ENCODE data around the gene CHMP4B. TPM values are rescaled to one million over a fixed set of nuclear protein-coding genes. Genes with fewer than 3 reads are reported as not detected.

The CHMP4B gene
- total RNA-seq, 4 donors from 2014 or later: 92.9 to 113 (median 105) TPM

GRCh38 chr20:33838035-33838864, 27.1 kb downstream of the CHMP4B start:
- 57 to 65% methylated on average over 8 of the region's 8 CpGs for WGBS, 2 donors
- no peak overlapping the region for H3K4me3 ChIP-seq (ENCODE audit: low read depth, poor library complexity, severe bottlenecking)
- intact Hi-C loops (cut with DNase I; ENCODE audit: low total_unique reads): no loop called here
- TF ChIP-seq CTCF (IDR thresholded peaks at IDR 0.05) (no peak), POLR2A (IDR thresholded peaks at IDR 0.05) (no peak)
- DNase-seq (ENCODE audit: low spot score in 2 of 2): no peak

- no peak overlapping the region for H3K4me3 ChIP-seq (ENCODE audit: low read depth, poor library complexity, severe bottlenecking)
- DNase-seq (ENCODE audit: low spot score in 2 of 2): no peak
- WGBS, 2 donors: 74 to 75% methylated on average over 3 of the region's 3 CpGs
- TF ChIP-seq POLR2A (IDR thresholded peaks at IDR 0.05) (no peak), CTCF (IDR thresholded peaks at IDR 0.05) (no peak)
- intact Hi-C loops (cut with DNase I; ENCODE audit: low total_unique reads): no loop called here
These were observed 28.4 kb downstream of the CHMP4B start for GRCh38 chr20:33839591-33839990.

GRCh38 chr20:33840160-33840559, 29.0 kb downstream of the CHMP4B start:
- H3K4me3 ChIP-seq (ENCODE audit: low read depth, poor library complexity, severe bottlenecking): no peak overlapping the region
- TF ChIP-seq CTCF (IDR thresholded peaks at IDR 0.05) (no peak), POLR2A (IDR thresholded peaks at IDR 0.05) (no peak)
- intact Hi-C loops (cut with DNase I; ENCODE audit: low total_unique reads): no loop called here
- DNase-seq (ENCODE audit: low spot score in 2 of 2): no peak
- 88 to 95% methylated on average over 7 of the region's 7 CpGs for WGBS, 2 donors

GRCh38 chr20:33840759-33841435, 29.7 kb downstream of the CHMP4B start:
- TF ChIP-seq POLR2A (IDR thresholded peaks at IDR 0.05) (no peak), CTCF (IDR thresholded peaks at IDR 0.05) (no peak)
- 81 to 86% methylated on average over 4 of the region's 4 CpGs for WGBS, 2 donors
- no peak for DNase-seq (ENCODE audit: low spot score in 2 of 2)
- intact Hi-C loops (cut with DNase I; ENCODE audit: low total_unique reads): no loop called here
- no peak overlapping the region for H3K4me3 ChIP-seq (ENCODE audit: low read depth, poor library complexity, severe bottlenecking)

GRCh38 chr20:33841436-33841799, 30.3 kb downstream of the CHMP4B start:
- H3K4me3 ChIP-seq (ENCODE audit: low read depth, poor library complexity, severe bottlenecking): no peak overlapping the region
- intact Hi-C loops (cut with DNase I; ENCODE audit: low total_unique reads): no loop called here
- TF ChIP-seq CTCF (IDR thresholded peaks at IDR 0.05) (no peak), POLR2A (IDR thresholded peaks at IDR 0.05) (no peak)
- DNase-seq (ENCODE audit: low spot score in 2 of 2): no peak
- whole genome bisulfite sequencing, 2 donors: 82 to 83% methylated on average over 4 of the region's 4 CpGs
